Muscle of leg (tissue), 11 donors: Measurements from ENCODE around the gene PRR14. TPM values are rescaled to one million over a fixed set of nuclear protein-coding genes. Genes with fewer than 3 reads are reported as not detected.

Experiments used
- DNase-seq: peaks from one replicate; pipeline ENCODE4 v3.0.0; 2013
- H3K27ac ChIP-seq: one replicate; pipeline ENCODE4 v1.5.1; 2013; ENCODE audit warnings: mild to moderate bottlenecking, low read length, control low read depth
- H3K27me3 ChIP-seq: one replicate; pipeline ENCODE4 v1.6.1; 2013; ENCODE audit warnings: low read length; ENCODE audit not compliant: control insufficient read depth, insufficient read depth
- H3K36me3 ChIP-seq: one replicate; pipeline ENCODE4 v1.6.1; 2013; ENCODE audit warnings: low read length; ENCODE audit not compliant: control insufficient read depth, insufficient read depth
- H3K4me1 ChIP-seq: one replicate; pipeline ENCODE4 v1.6.1; 2013; ENCODE audit warnings: low read length; ENCODE audit not compliant: control insufficient read depth, insufficient read depth
- H3K4me3 ChIP-seq: one replicate; pipeline ENCODE4 v1.5.1; 2013; ENCODE audit warnings: low read length, control low read depth
- H3K9me3 ChIP-seq: replicated peaks from 2 replicates; pipeline ENCODE4 v1.6.1; 2013; ENCODE audit warnings: low read depth, low read length; ENCODE audit not compliant: control insufficient read depth
- WGBS: methylation state at CpG from one replicate; pipeline ENCODE4 v1.1.5; 2013; ENCODE audit warnings: missing lambda C conversion rate; ENCODE audit not compliant: insufficient coverage; 5-methylcytosine and 5-hydroxymethylcytosine counted together
- polyA plus RNA-seq, 8 donors: library from polyadenylated mRNA; unstranded; fragments of 120-200 nt; gene quantifications; one replicate each; pipeline versions ENCODE4 v1.2.1 to v1.2.3, GENCODE V29; 2013; ENCODE audit warnings: inconsistent platforms in 1 of 8, low replicate concordance in 1 of 8; ENCODE audit not compliant: insufficient read length in 8 of 8, insufficient read depth in 1 of 8
- total RNA-seq: library from RNA; stranded (reverse); fragments of 120-200 nt; gene quantifications from one replicate; pipeline ENCODE4 v1.2.4, GENCODE V29; 2013

PRR14 gene
- total and polyA plus RNA-seq, 9 donors, result 9.3 to 24.9 (median 21.7) TPM

DNA sequence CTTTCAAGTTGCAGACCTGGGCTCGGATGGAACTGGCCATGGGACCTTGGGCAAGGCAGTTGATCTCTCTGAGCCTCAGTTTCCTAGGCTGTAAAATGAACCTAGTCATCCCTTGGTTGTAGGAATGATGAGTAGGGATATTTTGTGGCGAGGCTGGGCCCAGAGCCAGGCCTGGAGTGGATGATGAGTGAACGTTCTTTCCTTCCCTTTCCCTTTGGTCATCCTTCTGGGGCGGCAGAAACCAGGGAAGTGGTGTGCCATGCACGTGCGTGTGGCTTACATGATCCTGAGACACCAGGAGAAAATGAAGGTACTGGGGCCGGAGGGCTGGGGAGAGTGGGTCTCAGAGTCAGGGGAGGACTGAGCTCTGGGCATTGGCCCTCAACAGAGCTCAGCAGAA, 15.9 kb downstream of the PRR14 start:
- H3K36me3 ChIP-seq, result peaks cover 85% of the 10 kb centered on the region

DNA sequence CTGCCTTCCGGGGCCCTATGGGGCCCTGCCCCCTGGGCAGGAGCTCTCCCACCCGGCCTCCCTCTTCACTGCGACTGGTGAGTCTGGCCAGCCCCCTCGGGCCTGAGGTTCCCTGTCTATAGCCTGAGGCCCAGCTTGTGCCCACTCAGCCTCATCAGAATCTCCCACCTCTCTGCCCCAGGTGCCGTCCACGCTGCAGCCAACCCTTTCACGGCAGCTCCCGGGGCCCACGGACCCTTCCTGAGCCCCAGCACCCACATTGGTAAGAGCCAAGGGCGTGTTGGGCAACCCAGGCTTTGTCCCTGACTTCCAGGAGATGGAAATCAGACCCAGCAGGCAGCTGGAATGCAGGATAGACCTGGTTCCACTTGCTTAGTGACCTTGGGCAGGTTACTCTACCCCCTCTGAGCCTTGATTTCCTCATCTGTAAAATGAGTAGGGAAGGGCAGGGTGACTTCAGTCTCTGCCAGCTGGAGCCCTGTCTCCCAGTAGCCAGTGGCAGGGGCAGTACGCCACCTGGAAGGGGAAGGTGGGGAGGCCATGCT, 16.7 kb downstream of the PRR14 start:
- H3K27me3 ChIP-seq, result no peaks in the 10 kb centered on the region
- H3K27ac ChIP-seq, result no peak overlapping the region
- H3K4me1 ChIP-seq, result no peaks in the 10 kb centered on the region
- DNase-seq, result no peak
- H3K9me3 ChIP-seq, result no peaks in the 10 kb centered on the region
- peaks cover 78% of the 10 kb centered on the region for H3K36me3 ChIP-seq
- 90% methylated on average over 11 of the region's 11 CpGs for WGBS
- H3K4me3 ChIP-seq, result no peak overlapping the region

More for the DNA sequence above, 15.9 kb downstream of the PRR14 start:
- no peak for DNase-seq
- 90% methylated on average over 2 of the region's 7 CpGs for WGBS
- Histone ChIP-seq H3K9me3 (no peaks in the 10 kb centered on the region), H3K27me3 (no peaks in the 10 kb centered on the region), H3K27ac (no peak overlapping the region), H3K4me1 (no peaks in the 10 kb centered on the region), H3K4me3 (no peak overlapping the region)

DNA sequence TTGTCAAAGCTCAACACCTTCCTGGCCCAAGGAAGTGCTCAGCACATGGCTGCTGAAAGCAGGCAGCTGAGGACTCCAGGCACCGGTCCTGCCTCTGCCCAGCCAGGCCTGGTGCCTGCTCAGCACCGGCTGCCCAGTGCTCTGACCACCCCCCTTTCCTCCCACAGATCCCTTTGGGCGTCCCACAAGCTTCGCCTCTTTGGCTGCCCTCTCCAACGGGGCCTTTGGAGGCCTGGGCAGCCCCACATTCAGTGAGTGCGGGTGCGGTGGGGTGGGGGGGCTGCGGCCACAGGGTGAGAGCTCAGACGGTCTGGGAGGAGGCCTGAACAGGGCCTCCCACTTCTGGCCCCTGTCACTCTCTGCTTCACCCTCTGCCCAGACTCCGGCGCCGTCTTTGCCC, 17.6 kb downstream of the PRR14 start:
- no peaks in the 10 kb centered on the region for H3K9me3 ChIP-seq
- whole genome bisulfite sequencing, result 92% methylated on average over 5 of the region's 12 CpGs
- H3K27ac ChIP-seq, result no peak overlapping the region
- H3K4me3 ChIP-seq, result no peak overlapping the region
- DNase-seq, result peak; percentile 5
- H3K27me3 ChIP-seq, result no peaks in the 10 kb centered on the region
- peaks cover 68% of the 10 kb centered on the region for H3K36me3 ChIP-seq
- H3K4me1 ChIP-seq, result no peaks in the 10 kb centered on the region

DNA sequence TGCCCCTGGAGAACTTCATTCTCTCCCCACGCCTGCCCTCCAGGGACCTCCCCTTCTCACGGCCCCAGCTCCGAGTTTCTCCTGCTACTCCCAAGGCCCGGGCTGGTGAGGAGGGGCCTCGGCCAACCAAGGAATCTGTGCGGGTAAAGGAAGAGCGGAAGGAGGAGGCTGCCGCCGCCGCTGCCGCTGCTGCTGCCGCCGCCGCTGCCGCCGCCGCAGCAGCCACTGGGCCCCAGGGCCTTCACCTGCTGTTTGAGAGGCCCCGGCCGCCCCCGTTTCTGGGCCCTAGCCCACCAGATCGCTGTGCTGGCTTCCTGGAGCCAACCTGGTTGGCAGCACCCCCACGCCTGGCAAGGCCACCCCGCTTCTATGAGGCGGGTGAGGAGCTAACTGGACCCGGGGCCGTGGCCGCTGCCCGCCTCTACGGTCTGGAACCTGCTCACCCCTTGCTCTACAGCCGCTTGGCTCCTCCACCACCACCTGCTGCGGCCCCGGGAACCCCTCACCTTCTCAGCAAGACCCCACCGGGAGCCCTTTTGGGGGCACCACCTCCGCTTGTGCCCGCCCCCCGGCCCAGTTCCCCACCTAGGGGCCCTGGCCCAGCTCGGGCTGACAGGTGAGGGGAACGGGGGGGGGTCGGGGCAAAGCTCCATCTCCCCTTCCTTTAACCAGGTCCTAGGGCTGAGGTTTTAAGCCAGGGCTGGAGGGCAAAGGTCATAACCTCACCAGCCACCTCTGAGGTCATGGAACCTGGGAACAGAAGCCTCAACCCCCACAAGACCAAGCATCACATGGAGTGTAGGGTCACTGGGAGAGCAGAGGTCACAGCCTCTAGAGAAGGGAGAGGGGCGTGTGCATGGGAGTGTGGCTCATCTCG, 18.5 kb downstream of the PRR14 start:
- no peak overlapping the region for H3K4me3 ChIP-seq
- WGBS, result 92% methylated on average over 34 of the region's 41 CpGs
- H3K36me3 ChIP-seq, result peaks cover 62% of the 10 kb centered on the region
- no peaks in the 10 kb centered on the region for H3K4me1 ChIP-seq
- no peaks in the 10 kb centered on the region for H3K9me3 ChIP-seq
- H3K27ac ChIP-seq, result no peak overlapping the region
- no peaks in the 10 kb centered on the region for H3K27me3 ChIP-seq
- DNase-seq, result no peak

DNA sequence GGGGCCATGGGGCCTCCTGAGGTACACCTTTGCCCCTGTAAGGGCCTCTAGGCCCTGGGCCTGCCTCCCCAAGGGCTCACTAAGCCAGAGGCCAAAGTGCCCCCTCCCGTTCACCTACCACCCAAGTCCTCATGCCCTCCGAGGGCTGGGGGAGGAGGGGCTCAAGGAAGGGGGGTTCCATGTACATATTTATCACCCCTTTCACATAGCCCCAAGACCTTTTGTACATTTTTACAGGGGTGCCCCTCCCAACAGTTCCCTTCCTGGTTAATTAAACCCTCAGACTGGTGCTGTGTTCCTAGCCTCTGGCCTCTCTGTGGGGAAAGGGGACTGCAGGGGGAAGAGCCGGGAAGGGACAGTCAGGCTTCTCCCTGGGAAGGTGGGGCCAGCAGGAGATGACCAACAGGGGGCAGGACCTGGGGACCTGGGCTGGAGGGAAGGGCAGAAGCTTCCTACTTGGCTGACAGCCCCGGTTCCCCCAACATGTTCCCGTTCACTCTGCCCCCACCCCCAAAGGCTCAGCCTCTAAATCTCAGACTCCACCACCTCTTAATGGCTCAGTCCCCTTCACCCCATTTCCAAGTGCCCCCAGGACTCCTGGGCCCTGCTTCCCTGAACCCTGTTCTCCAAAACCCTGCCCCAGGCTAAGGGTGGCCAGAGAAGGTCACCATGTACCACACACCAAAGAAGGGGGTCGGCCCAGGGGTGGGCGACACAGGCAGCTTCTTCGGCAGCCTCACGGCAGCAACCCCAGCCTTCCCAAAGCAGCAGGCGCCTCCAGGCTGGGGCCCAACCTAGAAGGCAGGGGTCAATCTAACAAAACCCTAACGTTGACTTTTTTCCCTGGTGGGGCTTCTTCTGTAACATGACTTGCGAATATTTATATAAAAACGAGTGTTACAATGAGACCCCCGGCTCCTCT, 19.4 kb downstream of the PRR14 start:
- WGBS, result 75% methylated on average over 8 of the region's 14 CpGs
- peaks cover 54% of the 10 kb centered on the region for H3K36me3 ChIP-seq
- no peaks in the 10 kb centered on the region for H3K27me3 ChIP-seq

DNA sequence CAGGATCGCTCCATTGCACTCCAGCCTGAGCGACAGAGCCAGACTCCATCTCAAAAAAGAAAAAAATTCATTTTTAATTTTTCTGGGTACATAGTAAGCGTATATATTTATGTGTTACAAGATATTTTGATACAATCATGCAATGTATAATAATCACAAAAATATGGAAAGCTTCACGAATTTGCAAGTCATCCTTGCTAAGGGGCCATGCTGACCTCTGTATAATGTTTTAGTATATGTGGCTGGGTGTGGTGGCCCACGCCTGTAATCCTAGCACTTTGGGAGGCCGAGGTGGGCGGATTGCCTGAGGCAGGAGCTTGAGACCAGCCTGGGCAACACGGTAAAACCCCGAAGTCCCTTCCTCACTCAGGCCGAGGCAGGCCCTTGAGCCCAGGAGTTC, 24.4 kb downstream of the PRR14 start:
- H3K27me3 ChIP-seq, result peaks cover 5% of the 10 kb centered on the region
- 86% methylated on average over 6 of the region's 10 CpGs for WGBS

More for the DNA sequence above, 19.4 kb downstream of the PRR14 start:
- DNase-seq, result peak; percentile 11
- no peak overlapping the region for H3K4me3 ChIP-seq
- no peak overlapping the region for H3K27ac ChIP-seq
- H3K9me3 ChIP-seq, result no peaks in the 10 kb centered on the region
- no peaks in the 10 kb centered on the region for H3K4me1 ChIP-seq

DNA sequence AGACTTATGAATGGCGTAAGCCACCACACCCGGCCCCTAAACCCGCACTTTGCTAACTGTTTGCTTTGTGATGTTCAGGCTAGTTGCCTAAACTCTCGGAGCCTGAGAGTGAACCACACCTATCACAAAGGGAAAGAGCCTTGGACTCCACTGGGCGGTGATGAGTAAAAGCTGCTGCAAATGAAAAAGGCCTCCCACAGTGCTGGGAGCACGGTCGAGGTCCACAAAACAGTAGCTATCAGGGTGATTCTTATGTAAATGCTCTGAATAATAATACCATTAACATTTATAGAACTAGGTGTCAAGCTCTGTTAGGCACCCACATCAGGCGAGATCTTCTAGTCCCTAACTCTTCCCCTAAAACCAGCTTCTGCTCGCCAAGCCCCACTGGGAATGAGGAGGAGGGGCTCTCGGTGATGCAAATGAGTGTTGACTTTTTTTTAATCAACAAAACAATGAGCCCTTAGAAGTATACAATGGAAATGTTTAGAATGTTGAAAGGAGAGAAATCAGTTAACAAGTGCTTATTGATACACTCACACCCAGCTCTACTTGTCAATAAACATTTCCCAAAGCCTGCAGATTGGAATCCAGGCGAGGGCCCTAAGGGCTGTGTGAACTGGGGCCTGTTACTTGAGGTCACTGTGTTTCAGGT, 27.3 kb downstream of the PRR14 start:
- H3K9me3 ChIP-seq, result no peaks in the 10 kb centered on the region
- no peak overlapping the region for H3K4me3 ChIP-seq
- H3K27me3 ChIP-seq, result peaks cover 5% of the 10 kb centered on the region
- H3K4me1 ChIP-seq, result no peaks in the 10 kb centered on the region
- H3K36me3 ChIP-seq, result no peaks in the 10 kb centered on the region
- 67% methylated on average over 4 of the region's 11 CpGs for WGBS
- DNase-seq, result no peak
- H3K27ac ChIP-seq, result no peak overlapping the region

More for the DNA sequence above, 24.4 kb downstream of the PRR14 start:
- no peaks in the 10 kb centered on the region for H3K9me3 ChIP-seq
- H3K27ac ChIP-seq, result no peak overlapping the region
- H3K4me3 ChIP-seq, result no peak overlapping the region
- peaks cover 5% of the 10 kb centered on the region for H3K36me3 ChIP-seq
- H3K4me1 ChIP-seq, result no peaks in the 10 kb centered on the region
- no peak for DNase-seq

DNA sequence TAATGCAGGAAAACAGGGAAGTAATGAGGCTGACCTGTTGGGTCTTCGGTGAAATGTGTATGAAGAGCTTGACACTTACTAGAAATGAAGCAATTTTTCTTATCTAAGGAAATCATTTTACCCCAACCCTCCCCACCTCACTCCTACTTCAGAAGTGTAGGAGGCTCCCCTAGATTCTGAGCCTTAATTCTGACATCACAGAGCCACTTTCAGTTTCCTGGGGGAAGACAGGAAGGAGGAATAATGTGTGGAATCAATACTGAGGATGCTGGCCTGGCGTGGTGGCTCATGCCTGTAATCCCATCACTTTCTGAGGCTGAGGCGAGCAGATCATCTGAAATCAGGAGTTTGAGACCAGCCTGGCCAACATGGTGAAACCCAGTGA, 27.8 kb downstream of the PRR14 start:
- Histone ChIP-seq H3K27me3 (peaks cover 5% of the 10 kb centered on the region), H3K4me3 (no peak overlapping the region), H3K4me1 (no peaks in the 10 kb centered on the region), H3K27ac (no peak overlapping the region), H3K9me3 (no peaks in the 10 kb centered on the region), H3K36me3 (no peaks in the 10 kb centered on the region)
- DNase-seq, result no peak
- no CpG with 5 or more reads among the region's 3 CpGs for WGBS

DNA sequence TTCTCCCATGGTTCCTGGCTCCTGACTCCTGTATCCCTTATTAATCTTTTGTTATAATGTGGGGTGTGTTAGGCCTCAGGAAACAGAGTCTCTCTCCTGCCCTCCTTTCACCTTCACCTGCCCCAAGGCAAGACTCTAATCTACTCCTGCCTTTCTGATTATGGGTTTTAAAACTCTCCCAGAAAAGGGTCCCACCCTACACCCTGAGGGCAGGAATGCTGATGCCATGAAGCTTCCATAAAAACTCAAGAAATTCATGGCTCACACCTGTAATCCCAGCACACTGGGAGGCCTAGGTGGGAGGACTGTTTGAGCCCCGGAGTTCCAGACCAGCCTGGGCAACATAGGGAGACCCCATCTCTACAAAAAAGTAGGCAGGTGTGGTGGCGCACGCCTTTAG, 29.6 kb downstream of the PRR14 start:
- Histone ChIP-seq H3K9me3 (no peaks in the 10 kb centered on the region), H3K36me3 (no peaks in the 10 kb centered on the region), H3K4me3 (no peak overlapping the region), H3K4me1 (no peaks in the 10 kb centered on the region), H3K27me3 (peaks cover 5% of the 10 kb centered on the region), H3K27ac (no peak overlapping the region)
- no peak for DNase-seq
- no CpG with 5 or more reads among the region's 3 CpGs for WGBS
